HEK293 (cell line): ENCODE results near the gene SLC4A1.

ENCODE experiments used
- CTCF ChIA-PET: fragments of 350-600 bp; formaldehyde crosslinking; extraction: SDS; loops from one replicate; lab custom pipeline; 2021; ENCODE audit warnings: antibody characterized with exemption; lab: Yijun Ruan, JAX
- POLR2A ChIA-PET: fragments of 300-600 bp; formaldehyde crosslinking; extraction: SDS; loops from one replicate; lab custom pipeline; 2020; ENCODE audit warnings: antibody characterized with exemption, inconsistent platforms; lab: Yijun Ruan, JAX
- H3K27ac ChIP-seq: fragments of 200-500 bp; sonication (Bioruptor generic); 2 replicates; pipeline ENCODE4 v1.5.1; 2014; ENCODE audit warnings: low read depth, low read length, control low read depth, inconsistent platforms; ENCODE audit errors: extremely low read depth
- H3K36me3 ChIP-seq, 2 experiments: fragments of 200-500 bp in 1 of 2; sonication (Bioruptor generic) in 1 of 2; 1 replicate in 1 of 2; 2 replicates in 1 of 2; pipeline ENCODE4 v1.5.1; 2014 to 2017; ENCODE audit warnings: inconsistent platforms in 2 of 2, low read length in 2 of 2; ENCODE audit not compliant: control insufficient read depth in 2 of 2, insufficient read depth in 1 of 2
- H3K4me1 ChIP-seq: fragments of 200-500 bp; sonication (Bioruptor generic); 2 replicates; pipeline ENCODE4 v1.5.1; 2014; ENCODE audit warnings: mild to moderate bottlenecking, low read length, inconsistent platforms; ENCODE audit not compliant: control insufficient read depth, insufficient read depth
- H3K4me3 ChIP-seq: 2 replicates; pipeline ENCODE4 v1.5.1; 2011; ENCODE audit warnings: low read depth, mild to moderate bottlenecking, control low read depth, low read length, moderate library complexity
- H3K9me3 ChIP-seq: fragments of 200-500 bp; sonication (Bioruptor generic); 2 replicates; pipeline ENCODE4 v1.5.1; 2014; ENCODE audit warnings: low read depth, low read length, inconsistent platforms; ENCODE audit not compliant: control insufficient read depth, insufficient read depth
- KLF7 ChIP-seq: fragments of 450-650 bp; formaldehyde crosslinking; IDR thresholded peaks from 2 replicates; pipeline ENCODE4 v1.5.1; 2016; ENCODE audit warnings: missing biosample characterization, missing genetic modification characterization, borderline replicate concordance
- REPIN1 ChIP-seq: fragments of 450-650 bp; formaldehyde crosslinking; IDR thresholded peaks from 2 replicates; pipeline ENCODE4 v1.5.1; 2017; ENCODE audit warnings: missing biosample characterization, missing genetic modification characterization, low read depth
- SP7 ChIP-seq: fragments of 450-650 bp; formaldehyde crosslinking; IDR thresholded peaks from 2 replicates; pipeline ENCODE4 v1.5.1; 2016; ENCODE audit warnings: missing biosample characterization, missing genetic modification characterization
- WT1 ChIP-seq: fragments of 450-650 bp; formaldehyde crosslinking; IDR thresholded peaks from 2 replicates; pipeline ENCODE4 v1.5.1; 2016; ENCODE audit warnings: missing biosample characterization, missing genetic modification characterization
- ZNF202 ChIP-seq: fragments of 450-650 bp; formaldehyde crosslinking; IDR thresholded peaks from 2 replicates; pipeline ENCODE4 v1.5.1; 2016; ENCODE audit warnings: missing biosample characterization, missing genetic modification characterization, borderline replicate concordance
- ZNF223 ChIP-seq: fragments of 450-650 bp; formaldehyde crosslinking; IDR thresholded peaks from 2 replicates; pipeline ENCODE4 v1.5.1; 2016; ENCODE audit warnings: missing biosample characterization, missing genetic modification characterization
- ZNF239 ChIP-seq: fragments of 450-650 bp; formaldehyde crosslinking; IDR thresholded peaks from 2 replicates; pipeline ENCODE4 v1.5.1; 2016; ENCODE audit warnings: missing biosample characterization, missing genetic modification characterization
- ZNF266 ChIP-seq: fragments of 450-650 bp; formaldehyde crosslinking; IDR thresholded peaks from 2 replicates; pipeline ENCODE4 v1.5.1; 2016; ENCODE audit warnings: missing biosample characterization, missing genetic modification characterization, low read depth
- ZNF274 ChIP-seq, 2 experiments: fragments of 200-500 bp in 1 of 2; fragments of 450-650 bp in 1 of 2; sonication (Bioruptor generic) in 1 of 2; formaldehyde crosslinking in 1 of 2; IDR thresholded peaks; 2 replicates each; pipeline versions ENCODE4 v1.5.1 to v1.6.1; 2014 to 2016; ENCODE audit warnings: borderline replicate concordance in 1 of 2, inconsistent platforms in 1 of 2, low read length in 1 of 2, missing biosample characterization in 1 of 2, missing genetic modification characterization in 1 of 2
- ZNF292 ChIP-seq: fragments of 450-650 bp; formaldehyde crosslinking; IDR thresholded peaks from 2 replicates; pipeline ENCODE4 v1.5.1; 2016; ENCODE audit warnings: low read depth, missing biosample characterization, missing genetic modification characterization, borderline replicate concordance
- ZNF324 ChIP-seq: fragments of 450-650 bp; formaldehyde crosslinking; IDR thresholded peaks from 2 replicates; pipeline ENCODE4 v1.5.1; 2016; ENCODE audit warnings: missing biosample characterization, missing genetic modification characterization
- ZNF341 ChIP-seq: fragments of 450-650 bp; formaldehyde crosslinking; IDR thresholded peaks from 2 replicates; pipeline ENCODE4; 2016; ENCODE audit warnings: low read depth, missing biosample characterization, missing genetic modification characterization
- ZNF37A ChIP-seq: fragments of 450-650 bp; IDR thresholded peaks from 2 replicates; pipeline ENCODE4 v1.5.1; 2018; ENCODE audit warnings: missing biosample characterization, missing genetic modification characterization
- ZNF404 ChIP-seq: fragments of 450-650 bp; formaldehyde crosslinking; IDR thresholded peaks from 2 replicates; pipeline ENCODE4 v1.5.1; 2017; ENCODE audit warnings: missing biosample characterization, missing genetic modification characterization
- ZNF423 ChIP-seq: fragments of 450-650 bp; formaldehyde crosslinking; IDR thresholded peaks from 2 replicates; pipeline ENCODE4 v1.5.1; 2016; ENCODE audit warnings: missing biosample characterization, missing genetic modification characterization
- ZNF501 ChIP-seq: fragments of 450-650 bp; formaldehyde crosslinking; IDR thresholded peaks from 2 replicates; pipeline ENCODE4 v1.5.1; 2016; ENCODE audit warnings: missing biosample characterization, missing genetic modification characterization
- ZNF558 ChIP-seq: fragments of 450-650 bp; formaldehyde crosslinking; IDR thresholded peaks from 2 replicates; pipeline ENCODE4 v1.5.1; 2016; ENCODE audit warnings: missing biosample characterization, missing genetic modification characterization
- ZNF701 ChIP-seq: fragments of 450-650 bp; formaldehyde crosslinking; IDR thresholded peaks from 2 replicates; pipeline ENCODE4 v1.5.1; 2016; ENCODE audit warnings: missing biosample characterization, missing genetic modification characterization
- ZNF776 ChIP-seq: fragments of 450-650 bp; formaldehyde crosslinking; IDR thresholded peaks from 2 replicates; pipeline ENCODE4 v1.5.0; 2017; ENCODE audit warnings: missing biosample characterization, missing genetic modification characterization, borderline replicate concordance
- TF ChIP-seq, protein P1 (sequence below): fragments of 450-650 bp; formaldehyde crosslinking; IDR thresholded peaks from 2 replicates; pipeline ENCODE4 v1.5.1; 2016; ENCODE audit warnings: missing biosample characterization, missing genetic modification characterization
- TF ChIP-seq, protein P2 (sequence below): fragments of 450-650 bp; formaldehyde crosslinking; conservative IDR thresholded peaks from 2 replicates; pipeline ENCODE4 v1.5.1; 2016; ENCODE audit warnings: low read depth, missing biosample characterization, missing genetic modification characterization
- TF ChIP-seq, protein P3 (sequence below): fragments of 450-650 bp; formaldehyde crosslinking; IDR thresholded peaks from 2 replicates; pipeline ENCODE4 v1.5.1; 2017; ENCODE audit warnings: missing biosample characterization, missing genetic modification characterization

SLC4A1 gene

GRCh38 chr17:44287651-44288050 lies 19.7 kb upstream of the SLC4A1 start:
- H3K36me3 ChIP-seq: no peaks in the 10 kb centered on the region
- no peaks in the 10 kb centered on the region for H3K4me1 ChIP-seq
- CTCF ChIA-PET: interaction anchor here (0.6 to 2.3 kb wide), 3 partner anchors 39 to 58 kb away, joined by 3 to 15 read pairs (median 5); no protein-coding TSS in a partner anchor
- TF ChIP-seq ZNF274 (IDR thresholded peaks at IDR 0.05; ENCODE audit: low read length) (no peak), ZNF274 (tag by site-specific recombination; IDR thresholded peaks at IDR 0.05; ENCODE audit: borderline replicate concordance) (no peak), ZNF423 (tag by site-specific recombination) (no peak), ZNF501 (tag by site-specific recombination) (no peak), WT1 (tag by site-specific recombination) (no peak), KLF7 (tag by site-specific recombination) (no peak), ZNF341 (tag by site-specific recombination) (peak; percentile 72)
- TF ChIP-seq, protein P1, sequence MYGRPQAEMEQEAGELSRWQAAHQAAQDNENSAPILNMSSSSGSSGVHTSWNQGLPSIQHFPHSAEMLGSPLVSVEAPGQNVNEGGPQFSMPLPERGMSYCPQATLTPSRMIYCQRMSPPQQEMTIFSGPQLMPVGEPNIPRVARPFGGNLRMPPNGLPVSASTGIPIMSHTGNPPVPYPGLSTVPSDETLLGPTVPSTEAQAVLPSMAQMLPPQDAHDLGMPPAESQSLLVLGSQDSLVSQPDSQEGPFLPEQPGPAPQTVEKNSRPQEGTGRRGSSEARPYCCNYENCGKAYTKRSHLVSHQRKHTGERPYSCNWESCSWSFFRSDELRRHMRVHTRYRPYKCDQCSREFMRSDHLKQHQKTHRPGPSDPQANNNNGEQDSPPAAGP (tag by site-specific recombination): no peak
- TF ChIP-seq, protein P2, sequence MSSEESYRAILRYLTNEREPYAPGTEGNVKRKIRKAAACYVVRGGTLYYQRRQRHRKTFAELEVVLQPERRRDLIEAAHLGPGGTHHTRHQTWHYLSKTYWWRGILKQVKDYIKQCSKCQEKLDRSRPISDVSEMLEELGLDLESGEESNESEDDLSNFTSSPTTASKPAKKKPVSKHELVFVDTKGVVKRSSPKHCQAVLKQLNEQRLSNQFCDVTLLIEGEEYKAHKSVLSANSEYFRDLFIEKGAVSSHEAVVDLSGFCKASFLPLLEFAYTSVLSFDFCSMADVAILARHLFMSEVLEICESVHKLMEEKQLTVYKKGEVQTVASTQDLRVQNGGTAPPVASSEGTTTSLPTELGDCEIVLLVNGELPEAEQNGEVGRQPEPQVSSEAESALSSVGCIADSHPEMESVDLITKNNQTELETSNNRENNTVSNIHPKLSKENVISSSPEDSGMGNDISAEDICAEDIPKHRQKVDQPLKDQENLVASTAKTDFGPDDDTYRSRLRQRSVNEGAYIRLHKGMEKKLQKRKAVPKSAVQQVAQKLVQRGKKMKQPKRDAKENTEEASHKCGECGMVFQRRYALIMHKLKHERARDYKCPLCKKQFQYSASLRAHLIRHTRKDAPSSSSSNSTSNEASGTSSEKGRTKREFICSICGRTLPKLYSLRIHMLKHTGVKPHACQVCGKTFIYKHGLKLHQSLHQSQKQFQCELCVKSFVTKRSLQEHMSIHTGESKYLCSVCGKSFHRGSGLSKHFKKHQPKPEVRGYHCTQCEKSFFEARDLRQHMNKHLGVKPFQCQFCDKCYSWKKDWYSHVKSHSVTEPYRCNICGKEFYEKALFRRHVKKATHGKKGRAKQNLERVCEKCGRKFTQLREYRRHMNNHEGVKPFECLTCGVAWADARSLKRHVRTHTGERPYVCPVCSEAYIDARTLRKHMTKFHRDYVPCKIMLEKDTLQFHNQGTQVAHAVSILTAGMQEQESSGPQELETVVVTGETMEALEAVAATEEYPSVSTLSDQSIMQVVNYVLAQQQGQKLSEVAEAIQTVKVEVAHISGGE (tag by site-specific recombination): no peak
- TF ChIP-seq, protein P3, sequence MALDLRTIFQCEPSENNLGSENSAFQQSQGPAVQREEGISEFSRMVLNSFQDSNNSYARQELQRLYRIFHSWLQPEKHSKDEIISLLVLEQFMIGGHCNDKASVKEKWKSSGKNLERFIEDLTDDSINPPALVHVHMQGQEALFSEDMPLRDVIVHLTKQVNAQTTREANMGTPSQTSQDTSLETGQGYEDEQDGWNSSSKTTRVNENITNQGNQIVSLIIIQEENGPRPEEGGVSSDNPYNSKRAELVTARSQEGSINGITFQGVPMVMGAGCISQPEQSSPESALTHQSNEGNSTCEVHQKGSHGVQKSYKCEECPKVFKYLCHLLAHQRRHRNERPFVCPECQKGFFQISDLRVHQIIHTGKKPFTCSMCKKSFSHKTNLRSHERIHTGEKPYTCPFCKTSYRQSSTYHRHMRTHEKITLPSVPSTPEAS (tag by site-specific recombination): no peak
- TF ChIP-seq, all 188 proteins: peak for 1
- H3K4me3 ChIP-seq: no peak overlapping the region
- POLR2A ChIA-PET: interaction anchor here (0.8 kb wide), 1 partner anchor 66 kb away, joined by 3 read pairs; no protein-coding TSS in a partner anchor
- no peak overlapping the region for H3K27ac ChIP-seq
- H3K9me3 ChIP-seq: no peaks in the 10 kb centered on the region

DNA sequence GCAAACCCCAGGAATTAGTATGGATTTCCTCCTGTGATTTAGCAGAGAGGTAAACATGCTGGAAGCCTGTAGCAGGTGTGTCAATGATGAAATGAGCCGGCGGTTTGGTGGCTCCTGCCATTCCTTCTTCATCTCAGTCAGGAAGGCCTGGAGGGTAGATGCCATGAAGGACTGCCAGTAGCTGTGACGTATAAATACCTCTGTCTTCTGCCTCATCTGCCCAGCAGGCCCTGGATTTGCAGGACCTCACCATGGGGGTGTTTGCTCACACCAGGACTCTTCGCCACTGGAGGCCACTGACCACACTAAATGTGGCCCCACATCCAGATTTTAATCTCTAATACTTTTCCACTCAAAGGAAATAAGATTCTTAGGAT lies 16.1 kb upstream of the SLC4A1 start:
- POLR2A ChIA-PET: no interaction called here
- no peak overlapping the region for H3K27ac ChIP-seq
- CTCF ChIA-PET: no interaction called here
- H3K4me1 ChIP-seq: no peaks in the 10 kb centered on the region
- H3K9me3 ChIP-seq: no peaks in the 10 kb centered on the region
- TF ChIP-seq ZNF37A (tag by site-specific recombination): no peak
- no peaks in the 10 kb centered on the region for H3K36me3 ChIP-seq
- H3K4me3 ChIP-seq: no peak overlapping the region

- H3K36me3 ChIP-seq: no peaks in the 10 kb centered on the region
- no peak for TF ChIP-seq ZNF701
- no peak for TF ChIP-seq ZNF558 (tag by site-specific recombination)
- no peak for TF ChIP-seq ZNF202 (tag by site-specific recombination)
- TF ChIP-seq ZNF324 (tag by site-specific recombination): no peak
- TF ChIP-seq REPIN1: no peak
- no peak for TF ChIP-seq SP7 (tag by site-specific recombination)
- TF ChIP-seq ZNF266 (tag by site-specific recombination): no peak
- TF ChIP-seq ZNF404 (tag by site-specific recombination): no peak
- no peak for TF ChIP-seq ZNF292 (tag by site-specific recombination)
- no peak for TF ChIP-seq ZNF239 (tag by site-specific recombination)
- TF ChIP-seq ZNF223 (tag by site-specific recombination): no peak
- TF ChIP-seq ZNF776 (tag by site-specific recombination): no peak
- no peak overlapping the region for H3K27ac ChIP-seq
- ChIA-PET CTCF (no interaction called here), POLR2A (no interaction called here)
- H3K4me3 ChIP-seq: no peak overlapping the region
- H3K4me1 ChIP-seq: no peaks in the 10 kb centered on the region
- H3K9me3 ChIP-seq: no peaks in the 10 kb centered on the region
Measured at GRCh38 chr17:44283344-44284023, 15.5 kb upstream of the SLC4A1 start.
